ENCODE results near the gene OR1M1.
"Not testable (repeated sequence)": the region's sequence is repeated elsewhere in the genome, so short reads cannot be mapped to it uniquely, and the experiment has no call there.

OR1M1 gene, protein sequence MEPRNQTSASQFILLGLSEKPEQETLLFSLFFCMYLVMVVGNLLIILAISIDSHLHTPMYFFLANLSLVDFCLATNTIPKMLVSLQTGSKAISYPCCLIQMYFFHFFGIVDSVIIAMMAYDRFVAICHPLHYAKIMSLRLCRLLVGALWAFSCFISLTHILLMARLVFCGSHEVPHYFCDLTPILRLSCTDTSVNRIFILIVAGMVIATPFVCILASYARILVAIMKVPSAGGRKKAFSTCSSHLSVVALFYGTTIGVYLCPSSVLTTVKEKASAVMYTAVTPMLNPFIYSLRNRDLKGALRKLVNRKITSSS

DNA sequence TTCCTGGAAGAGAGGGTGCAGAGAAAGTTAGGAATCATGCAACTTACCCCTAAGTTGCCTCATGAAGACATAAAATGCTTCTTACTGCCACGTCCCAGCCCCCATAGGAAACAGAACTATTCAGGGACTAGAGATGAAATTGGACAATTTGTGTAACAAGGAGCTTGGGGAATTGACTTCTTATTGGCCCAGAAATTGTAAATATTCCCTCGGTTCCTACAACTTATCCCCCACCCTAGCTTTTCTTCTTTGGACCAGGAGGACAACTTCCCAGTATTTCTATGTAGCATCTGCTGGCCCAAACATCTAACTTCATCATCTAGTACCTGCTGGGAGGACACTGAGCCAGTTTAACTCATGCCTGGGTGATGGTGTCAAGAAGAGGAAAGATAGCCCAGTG lies at the start of gene OR1M1:
OR1M1 (plus strand) TSS at position 301 of the 400 bp plus-strand sequence. CDS start 6,184 bp downstream, outside the sequence.
- DNase-seq: no peak

DNA sequence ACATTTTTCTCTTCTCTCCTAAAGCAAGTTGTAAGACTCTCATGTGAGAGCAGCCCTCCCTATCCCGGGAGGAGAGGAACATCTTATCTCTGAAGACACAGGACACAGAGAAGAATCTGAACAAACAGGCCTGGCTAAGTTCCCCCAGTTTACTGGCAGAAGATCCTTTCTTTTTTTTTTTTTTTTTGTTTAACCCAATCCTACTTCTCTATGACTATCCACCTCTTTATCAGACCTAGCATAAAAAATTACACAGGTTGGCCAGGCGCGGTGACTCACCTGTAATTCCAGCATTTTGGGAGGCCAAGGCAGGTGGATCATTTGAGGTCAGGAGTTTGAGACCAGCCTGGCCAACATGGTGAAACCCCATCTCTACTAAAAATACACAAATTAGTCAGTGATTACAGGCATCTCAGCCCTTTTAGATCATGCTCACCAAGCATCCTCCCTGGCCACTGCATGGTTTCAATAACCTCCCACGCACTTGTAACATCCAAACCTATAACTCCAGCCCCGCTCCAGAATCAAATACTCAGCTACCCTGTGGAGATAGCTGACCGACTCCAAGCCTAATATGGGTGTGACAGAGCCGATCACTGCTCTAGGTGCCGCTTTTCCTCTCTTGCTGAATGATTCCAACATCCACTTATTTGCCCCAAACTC lies 49.3 kb upstream of the OR1M1 start:
- no peak for DNase-seq

DNA sequence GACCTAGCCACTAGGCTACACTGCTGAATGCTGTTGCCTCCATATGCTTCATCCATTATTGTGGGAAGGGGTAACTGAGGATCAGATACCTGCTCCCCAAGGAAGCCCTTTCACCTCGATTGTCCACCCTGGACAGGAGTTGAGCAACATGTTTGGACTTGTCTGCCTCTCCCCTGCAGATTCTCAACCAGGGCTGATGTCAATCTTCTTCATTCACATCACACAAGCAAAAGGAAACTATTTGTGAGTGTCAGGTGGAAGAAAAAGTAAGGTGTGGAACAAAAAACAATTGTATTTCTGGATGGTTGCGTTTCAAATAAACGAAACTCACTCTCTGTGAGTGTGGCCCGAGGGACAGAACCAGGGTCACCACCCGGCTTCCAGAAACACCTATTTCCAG lies 47.1 kb upstream of the OR1M1 start:
- DNase-seq: no peak

DNA sequence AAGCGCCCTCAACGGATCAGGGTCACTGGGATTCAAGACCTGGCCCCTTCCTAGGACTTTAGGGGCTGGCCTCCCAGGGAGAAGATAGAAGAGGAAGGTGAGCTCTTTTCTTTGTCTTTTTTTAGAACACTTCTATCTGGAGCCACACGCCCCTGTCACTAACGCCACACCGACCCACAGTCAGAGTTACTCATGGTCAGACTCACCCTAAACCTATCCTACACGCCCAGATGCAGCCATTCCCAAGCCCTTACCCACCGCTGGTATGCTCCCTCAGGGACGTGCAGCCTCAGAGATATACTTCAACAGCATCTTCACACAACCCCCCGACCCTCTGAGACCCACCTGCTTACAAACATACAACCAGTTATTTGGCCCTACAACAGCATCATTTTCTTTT lies 46.7 kb upstream of the OR1M1 start:
- no peak for DNase-seq

DNA sequence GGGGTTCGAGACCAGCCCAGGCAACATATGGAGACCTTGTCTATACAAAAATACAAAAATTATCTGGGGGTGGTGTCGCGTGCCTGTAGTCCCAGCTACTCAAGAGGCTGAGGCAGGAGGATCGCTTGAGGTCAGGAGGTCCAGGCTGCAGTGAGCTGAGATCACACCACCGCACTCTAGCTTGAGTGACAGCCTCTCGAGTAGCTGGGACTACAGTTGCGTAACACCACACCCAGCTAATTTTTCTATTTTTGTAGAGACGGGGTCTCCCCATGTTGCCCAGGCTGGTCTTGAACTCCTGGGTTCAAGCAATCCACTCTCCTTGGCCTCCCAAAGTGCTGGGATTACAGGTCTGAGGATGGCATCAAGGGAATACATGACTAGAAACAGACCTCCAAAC lies 45.8 kb upstream of the OR1M1 start:
- DNase-seq: no peak

DNA sequence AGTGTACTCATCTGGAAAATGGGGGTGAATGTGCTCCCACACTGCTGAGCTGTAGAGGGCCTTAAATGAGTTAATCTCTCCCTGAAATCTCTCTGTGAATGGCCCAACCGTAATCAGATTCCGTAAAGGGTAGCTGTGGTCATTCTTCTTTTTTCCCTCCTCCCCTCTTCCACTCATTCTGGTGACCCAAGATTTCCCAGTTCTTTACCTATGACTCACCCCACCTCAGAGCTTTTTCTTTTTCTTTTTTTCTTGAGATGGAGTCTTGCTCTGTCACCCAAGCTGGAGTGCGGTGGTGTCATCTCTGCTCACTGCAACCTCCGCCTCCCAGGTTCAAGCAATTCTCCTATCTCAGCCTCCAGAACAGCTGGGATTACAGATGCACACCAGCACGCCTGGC lies 43.3 kb upstream of the OR1M1 start:
- no peak for DNase-seq

DNA sequence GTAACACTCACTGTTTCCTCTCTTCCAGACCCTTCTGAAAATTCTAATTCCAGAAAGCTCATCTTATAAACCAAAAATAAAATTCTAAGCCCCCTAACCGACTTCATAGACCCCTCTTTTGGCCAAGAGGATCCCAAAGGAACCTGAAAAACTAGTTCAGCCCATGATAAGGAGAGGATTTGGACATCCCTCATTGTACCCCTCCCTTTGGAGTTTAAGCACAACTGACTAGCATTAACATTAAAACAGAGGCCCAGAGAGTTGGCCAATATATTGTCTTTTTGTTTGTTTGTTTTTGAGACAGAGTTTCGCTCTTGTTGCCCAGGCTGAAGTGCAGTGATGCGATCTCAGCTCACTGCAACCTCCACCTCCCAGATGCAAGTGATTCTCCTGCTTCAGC lies 42.4 kb upstream of the OR1M1 start:
- no peak for DNase-seq

DNA sequence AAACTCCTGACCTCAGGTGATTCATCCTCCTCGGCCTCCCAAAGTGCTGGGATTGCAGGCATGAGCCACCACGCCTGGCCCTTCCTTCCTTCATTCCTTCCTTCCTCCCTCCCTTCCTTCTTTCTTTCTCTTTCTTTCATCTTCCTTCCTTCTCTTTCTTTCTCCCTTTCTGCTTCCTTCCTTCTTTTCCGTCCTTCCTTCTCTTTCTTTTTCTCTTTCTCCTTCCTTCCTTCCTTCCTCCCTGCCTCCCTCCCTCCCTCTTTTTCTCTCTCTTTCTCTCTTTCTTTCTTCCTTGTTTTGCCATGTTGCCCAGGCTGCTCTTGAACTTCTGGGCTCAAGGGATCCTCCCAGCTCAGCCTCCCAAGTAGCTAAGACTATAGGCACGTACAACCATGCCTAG lies 40.2 kb upstream of the OR1M1 start:
- no peak for DNase-seq

DNA sequence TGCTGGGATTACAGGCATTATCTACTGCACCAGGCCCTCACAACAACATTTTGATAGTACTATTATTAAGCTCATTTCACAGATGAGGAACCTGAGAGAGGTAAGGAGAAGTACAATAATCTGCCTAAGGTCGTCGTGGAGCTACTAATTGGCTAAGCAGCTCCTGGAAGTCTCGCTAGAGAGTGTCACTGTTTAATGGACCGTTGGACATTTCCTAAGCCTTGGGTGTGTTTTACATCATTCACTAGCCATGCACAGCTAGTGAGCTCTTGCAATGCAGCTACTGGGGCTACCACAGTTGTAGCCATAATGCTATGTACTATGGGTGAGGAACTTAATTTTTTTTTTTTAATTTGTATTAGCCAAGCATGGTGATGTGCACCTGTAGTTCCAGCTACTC lies 34.0 kb upstream of the OR1M1 start:
- DNase-seq: no peak

DNA sequence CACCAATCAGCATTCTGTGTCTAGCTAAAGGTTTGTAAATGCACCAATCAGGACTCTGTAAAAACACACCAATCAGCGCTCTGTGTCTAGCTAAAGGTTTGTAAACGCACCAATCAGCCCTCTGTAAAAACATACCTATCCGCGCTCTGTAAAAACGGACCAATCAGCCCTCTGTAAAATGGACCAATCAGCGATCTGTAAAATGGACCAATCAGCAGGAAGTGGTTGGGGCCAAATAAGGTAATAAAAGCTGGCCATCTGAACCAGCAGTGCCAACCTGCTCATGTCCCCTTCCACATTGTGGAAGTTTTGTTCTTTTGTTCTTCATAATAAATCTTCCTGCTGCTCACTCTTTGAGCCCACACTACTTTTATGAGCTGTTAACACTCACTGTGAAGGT lies 33.2 kb upstream of the OR1M1 start:
- DNase-seq: not testable (repeated sequence)

DNA sequence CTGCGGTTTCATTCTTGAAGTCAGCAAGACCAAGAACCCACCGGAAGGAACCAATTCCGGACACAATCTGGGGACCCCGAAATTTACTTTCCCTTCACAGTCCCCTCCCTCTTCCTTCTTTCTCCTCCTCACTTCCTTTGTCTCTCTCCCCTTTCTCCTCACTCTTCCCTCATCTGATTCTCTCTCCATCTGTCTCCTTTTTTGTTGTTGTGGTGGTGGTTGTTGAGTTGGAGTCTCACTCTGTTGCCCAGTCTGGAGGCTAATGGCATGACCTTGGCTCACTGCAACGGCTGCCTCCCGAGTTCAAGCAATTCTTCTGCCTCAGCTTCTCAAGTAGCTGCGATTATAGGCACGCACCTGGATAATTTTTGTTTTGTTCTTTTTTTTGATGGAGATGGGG lies 32.7 kb upstream of the OR1M1 start:
- DNase-seq: no peak

DNA sequence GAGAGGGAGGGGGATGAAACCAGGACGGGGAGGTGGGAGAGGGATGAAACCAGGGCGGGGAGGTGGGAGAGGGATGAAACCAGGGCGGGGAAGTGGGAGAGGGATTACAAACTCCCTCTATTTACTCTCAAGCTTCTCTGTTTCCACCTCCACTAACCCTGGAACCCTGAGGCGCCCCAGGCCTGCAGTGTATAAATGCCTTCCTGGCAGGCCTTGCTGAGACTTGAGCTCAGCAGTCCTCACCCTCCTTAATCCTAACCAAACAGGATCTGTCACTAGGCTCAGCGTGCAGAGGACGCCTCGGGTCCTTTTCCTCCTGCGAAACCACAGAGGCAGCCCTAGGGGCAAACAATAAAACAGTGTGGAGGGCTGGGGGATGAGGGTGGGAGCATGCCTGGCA lies 32.1 kb upstream of the OR1M1 start:
- DNase-seq: no peak

DNA sequence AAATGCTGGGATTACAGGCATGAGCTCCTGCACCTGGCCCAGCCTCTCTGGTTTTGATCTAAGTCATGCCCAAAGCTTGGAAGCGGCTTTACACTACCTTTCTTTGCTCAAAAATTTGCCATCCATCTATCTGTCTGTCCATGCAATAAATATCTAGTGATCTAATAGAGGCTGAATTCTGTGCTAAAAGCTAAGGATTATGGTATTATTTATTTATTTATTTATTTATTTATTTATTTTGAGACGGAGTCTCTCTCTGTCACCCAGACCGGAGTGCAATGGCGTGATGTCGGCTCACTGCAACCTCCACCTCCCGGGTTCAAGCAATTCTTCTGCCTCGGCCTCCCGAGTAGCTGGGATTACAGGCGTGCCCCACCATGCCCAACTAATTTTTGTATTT lies 30.7 kb upstream of the OR1M1 start:
- DNase-seq: not testable (repeated sequence)

DNA sequence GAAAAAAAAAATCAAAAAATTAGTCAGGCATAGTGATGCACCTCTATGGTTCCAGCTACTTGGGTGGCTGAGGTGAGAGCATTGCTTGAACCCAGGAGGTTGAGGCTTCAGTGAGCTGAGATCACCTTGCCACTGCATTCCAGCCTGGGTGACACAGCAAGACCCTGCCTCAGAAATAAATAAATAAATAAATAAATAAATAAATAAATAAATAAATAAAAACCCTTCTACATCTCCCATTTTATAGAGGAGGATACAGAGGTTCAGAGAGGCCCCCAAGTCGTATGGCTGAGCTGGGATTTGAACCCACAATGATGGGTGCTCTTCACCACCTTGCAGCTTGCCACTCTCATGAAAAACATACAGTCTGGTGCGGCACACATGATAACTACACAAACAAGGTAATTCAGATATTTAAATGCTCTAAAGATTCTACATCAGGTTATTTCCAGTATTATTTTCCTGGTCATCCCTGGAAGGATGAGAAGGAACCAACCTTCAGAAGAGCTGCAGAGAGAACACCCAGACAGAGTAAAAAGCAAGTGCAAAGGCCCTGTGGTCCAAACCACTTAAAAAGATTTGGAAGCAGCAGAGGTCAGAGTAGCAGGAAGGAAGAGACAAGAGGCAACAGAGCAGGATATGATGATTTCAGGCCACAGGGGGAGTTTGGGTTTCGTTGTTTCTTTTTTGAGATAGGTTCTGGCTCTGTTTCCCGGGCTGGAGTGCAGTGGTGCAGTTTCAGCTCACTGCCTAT lies 29.2 kb upstream of the OR1M1 start:
- no peak for DNase-seq

DNA sequence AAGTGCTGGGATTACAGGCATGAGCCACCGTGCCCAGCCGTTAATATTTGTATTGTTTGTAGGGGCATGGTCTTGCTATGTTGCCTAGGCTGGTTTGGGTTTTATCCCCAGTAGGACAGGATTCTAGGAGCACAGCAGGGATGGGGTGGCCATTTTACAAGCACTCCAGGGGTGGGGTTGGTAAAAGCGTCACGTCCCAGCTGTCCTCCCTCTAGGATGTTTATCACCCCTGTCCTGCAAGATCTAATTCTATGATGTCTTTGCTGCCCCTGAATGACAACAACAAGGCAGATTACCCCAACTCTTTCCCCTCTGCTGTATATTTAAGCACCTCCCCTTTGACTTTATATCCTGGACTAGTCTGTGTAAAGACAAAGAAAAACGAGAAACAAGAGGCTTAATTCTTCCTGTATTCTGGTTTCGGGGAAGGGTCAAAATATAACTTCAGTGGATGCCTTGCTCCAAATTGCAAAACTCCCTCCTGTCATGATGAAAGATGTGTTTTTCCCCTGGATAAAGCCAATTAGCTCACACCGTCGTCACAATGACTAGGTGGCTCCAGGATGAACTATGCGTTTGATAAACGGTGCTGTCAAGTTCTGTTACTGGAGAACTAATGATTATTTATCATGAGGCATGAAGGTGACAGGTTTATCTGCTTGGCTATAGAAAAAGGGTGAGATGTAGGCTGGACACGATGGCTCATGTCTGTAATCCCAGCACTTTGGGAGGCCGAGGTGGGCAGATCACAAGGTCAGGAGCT lies 27.8 kb upstream of the OR1M1 start:
- DNase-seq: no peak

DNA sequence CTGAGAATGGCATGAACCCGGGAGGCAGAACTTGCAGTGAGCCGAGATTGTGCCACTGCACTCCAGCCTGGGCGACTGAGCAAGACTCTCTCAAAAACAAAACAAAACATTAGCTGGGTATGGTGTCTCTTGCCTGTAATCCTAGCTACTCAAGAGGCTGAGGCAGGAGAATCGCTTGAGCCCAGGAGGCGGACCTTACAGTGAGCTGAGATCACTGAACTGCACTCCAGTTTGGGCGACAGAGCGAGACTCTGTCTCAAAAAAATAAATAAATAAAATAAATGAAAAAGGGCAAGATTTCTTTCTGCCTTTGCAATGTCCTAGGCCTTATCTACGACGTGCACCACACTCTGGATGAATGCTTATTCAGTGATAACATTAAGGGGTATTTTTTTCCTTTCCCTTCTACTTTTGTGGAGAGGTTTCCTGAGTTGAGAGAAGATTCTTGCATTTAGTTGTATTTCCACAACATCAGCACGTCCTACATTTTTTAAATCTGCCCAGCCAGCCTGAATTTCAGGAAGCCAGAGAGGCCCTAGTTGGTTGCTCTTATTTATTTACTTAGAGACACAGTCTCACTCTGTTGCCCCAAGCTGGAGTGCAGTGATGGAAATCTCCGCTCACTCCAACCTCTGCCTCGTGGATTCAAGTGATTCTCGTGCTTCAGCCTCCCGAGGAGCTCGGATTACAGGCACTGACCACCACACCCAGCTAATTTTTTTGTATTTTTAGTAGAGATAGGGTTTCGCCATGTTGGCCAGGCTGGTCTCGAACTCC lies 26.1 kb upstream of the OR1M1 start:
- DNase-seq: no peak

DNA sequence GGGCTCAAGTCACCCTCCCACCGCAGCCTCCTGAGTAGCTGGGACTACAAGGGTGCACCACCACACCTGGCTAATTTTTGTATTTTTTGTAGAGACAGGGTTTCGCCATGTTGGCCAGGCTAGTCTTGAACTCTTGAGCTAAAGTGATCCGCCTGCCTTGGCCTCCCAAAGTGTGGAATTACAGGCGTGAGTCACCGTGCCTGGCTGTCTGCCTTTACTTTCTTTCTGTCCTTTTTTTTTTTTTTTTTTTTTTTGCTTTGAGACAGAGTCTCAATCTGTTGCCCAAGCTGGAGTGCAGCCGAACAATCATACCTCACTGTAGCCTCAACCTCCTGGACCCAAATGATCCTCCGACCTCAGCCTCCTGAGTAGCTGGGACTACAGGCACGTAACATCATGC lies 25.0 kb upstream of the OR1M1 start:
- no peak for DNase-seq

DNA sequence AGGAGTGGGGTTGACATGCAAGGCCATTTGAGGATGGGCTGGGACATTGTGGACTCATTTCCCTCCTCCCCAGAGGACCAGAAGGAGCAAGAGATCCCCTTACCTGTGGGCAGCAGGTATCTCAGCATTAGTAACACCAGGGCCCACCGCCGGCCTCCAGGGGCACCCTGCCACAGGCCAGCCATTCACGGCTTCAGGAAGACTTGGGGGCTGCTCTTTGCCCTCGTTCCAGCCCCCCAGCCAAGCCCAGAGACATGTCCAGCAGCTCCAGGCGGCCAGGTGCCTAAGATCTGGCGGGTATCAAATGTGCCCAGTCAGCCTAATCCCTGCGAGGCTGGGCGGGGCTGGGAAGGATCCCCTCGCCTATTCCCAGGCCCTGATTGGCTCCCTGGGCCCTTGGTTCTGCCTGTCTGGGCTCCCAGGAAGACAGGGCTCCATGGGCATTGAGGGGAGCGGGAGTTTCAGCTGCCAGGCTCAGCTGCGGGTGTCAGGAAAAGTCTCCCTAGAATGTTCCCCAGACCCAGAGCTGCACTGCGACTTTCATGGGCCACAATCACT lies 21.3 kb upstream of the OR1M1 start:
- no peak for DNase-seq

DNA sequence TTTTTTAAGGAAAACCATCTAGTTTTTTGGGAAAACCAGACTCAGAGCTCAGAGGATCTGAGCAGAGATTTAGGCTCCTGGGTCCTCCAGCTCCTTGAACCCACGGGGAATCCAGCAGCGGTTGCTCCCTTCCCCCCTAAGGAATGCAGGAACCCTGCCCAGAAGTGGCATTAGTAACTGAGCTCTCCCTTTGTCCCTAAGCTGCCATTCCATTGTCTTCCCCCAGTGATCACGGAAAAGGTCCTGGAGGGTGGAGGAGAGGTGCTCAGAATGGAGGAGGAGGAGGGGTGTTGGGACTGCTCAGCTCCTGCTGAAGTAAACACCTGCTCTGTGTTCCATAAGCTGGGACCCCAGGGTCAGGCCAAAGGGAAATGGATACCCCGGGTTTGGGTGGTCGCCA lies 16.8 kb upstream of the OR1M1 start:
- no peak for DNase-seq

DNA sequence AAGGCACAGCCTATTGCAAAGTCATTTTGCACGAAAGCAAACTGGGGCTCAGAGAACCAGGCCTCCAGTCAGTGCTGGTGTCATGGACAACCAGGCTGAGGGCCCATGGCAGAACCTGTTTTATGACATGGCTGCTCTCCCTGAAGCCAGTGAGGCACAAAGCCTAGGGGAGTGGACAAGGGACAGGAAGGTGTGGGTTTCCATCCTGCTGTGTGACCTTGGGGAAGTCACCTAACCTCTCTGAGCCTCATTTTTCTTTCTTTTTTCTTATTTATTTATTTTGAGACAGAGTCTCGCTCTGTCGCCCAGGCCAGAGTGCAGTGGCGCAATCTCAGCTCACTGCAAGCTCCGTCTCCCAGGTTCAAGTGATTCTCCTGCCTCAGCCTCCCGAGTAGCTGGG lies 15.1 kb upstream of the OR1M1 start:
- DNase-seq: not testable (repeated sequence)

DNA sequence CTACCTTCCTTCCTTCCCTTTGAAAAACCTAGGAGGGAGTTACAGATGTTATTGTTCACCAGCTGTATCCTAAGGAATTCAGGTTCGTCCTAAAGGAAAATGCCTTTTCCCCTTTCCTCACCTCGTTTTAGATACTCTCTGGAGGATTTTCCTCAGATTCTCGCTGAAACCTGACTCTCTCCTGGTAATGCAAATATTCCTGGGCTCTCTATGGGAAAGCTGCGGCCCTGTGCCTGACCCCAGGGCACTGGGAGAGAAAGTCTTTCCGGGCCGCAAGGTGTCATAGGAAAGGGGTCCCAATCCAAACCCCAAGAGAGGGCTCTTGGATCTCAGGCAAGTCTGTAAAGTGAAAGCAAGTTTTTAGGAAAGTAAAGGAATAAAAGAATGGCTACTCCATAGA lies 13.1 kb upstream of the OR1M1 start:
- no peak for DNase-seq
